H9 (cell line): ENCODE measurements around the gene HLA-DOB. TPM values are rescaled to one million over a fixed set of nuclear protein-coding genes. Genes with fewer than 3 reads are reported as not detected.

Source experiments
- DNase-seq: peaks from one replicate; pipeline ENCODE4 v3.0.0-alpha.2; 2017
- H2AFZ ChIP-seq: one replicate; pipeline ENCODE4 v1.6.1; 2013; ENCODE audit warnings: mild to moderate bottlenecking, low read length, control low read depth, moderate library complexity
- H2AK5ac ChIP-seq: 2 replicates; pipeline ENCODE4 v1.6.1; 2013; ENCODE audit warnings: low read length, control low read depth, mixed read lengths; ENCODE audit not compliant: insufficient read length
- H2BK120ac ChIP-seq: one replicate; pipeline ENCODE4 v1.6.1; 2013; ENCODE audit warnings: low read depth, mild to moderate bottlenecking, low read length, control low read depth, inconsistent platforms; ENCODE audit not compliant: poor library complexity, severe bottlenecking
- H2BK12ac ChIP-seq: 2 replicates; pipeline ENCODE4 v1.6.1; 2013; ENCODE audit warnings: low read length, control low read depth, mixed read lengths, low read depth; ENCODE audit not compliant: insufficient read length
- H2BK15ac ChIP-seq: 2 replicates; pipeline ENCODE4 v1.6.1; 2013; ENCODE audit warnings: low read depth, low read length, control low read depth
- H2BK20ac ChIP-seq: one replicate; pipeline ENCODE4 v1.6.1; 2013; ENCODE audit warnings: low read depth, mild to moderate bottlenecking, low read length, control low read depth, inconsistent platforms; ENCODE audit not compliant: poor library complexity, severe bottlenecking
- H2BK5ac ChIP-seq: 2 replicates; pipeline ENCODE4 v1.6.1; 2013; ENCODE audit warnings: low read length, control low read depth, mixed read lengths; ENCODE audit not compliant: insufficient read length
- H3K14ac ChIP-seq: 2 replicates; pipeline ENCODE4 v1.6.1; 2013; ENCODE audit warnings: low read length, control low read depth; ENCODE audit not compliant: insufficient read depth
- H3K18ac ChIP-seq: 2 replicates; pipeline ENCODE4 v1.6.1; 2013; ENCODE audit warnings: low read depth, mild to moderate bottlenecking, mixed read lengths, low read length, control low read depth; ENCODE audit not compliant: insufficient read length
- H3K23ac ChIP-seq: 2 replicates; pipeline ENCODE4 v1.6.1; 2013; ENCODE audit warnings: low read length, control low read depth, mixed read lengths, low read depth; ENCODE audit not compliant: insufficient read length
- H3K23me2 ChIP-seq: 2 replicates; pipeline ENCODE4 v1.6.1; 2013; ENCODE audit warnings: low read depth, mild to moderate bottlenecking, mixed read lengths, low read length, control low read depth; ENCODE audit not compliant: insufficient read length, poor library complexity, severe bottlenecking
- H3K27ac ChIP-seq: 2 replicates; pipeline ENCODE4 v1.5.1; 2013; ENCODE audit warnings: low read length, control low read depth, mixed read lengths, low read depth; ENCODE audit not compliant: insufficient read length
- H3K27me3 ChIP-seq: 2 replicates; pipeline ENCODE4 v1.6.1; 2013; ENCODE audit warnings: low read length, control low read depth, inconsistent platforms; ENCODE audit not compliant: insufficient read depth
- H3K4ac ChIP-seq: 2 replicates; pipeline ENCODE4 v1.6.1; 2013; ENCODE audit warnings: low read depth, mild to moderate bottlenecking, control low read depth, inconsistent platforms, low read length, moderate library complexity
- H3K4me1 ChIP-seq: 2 replicates; pipeline ENCODE4 v1.6.1; 2013; ENCODE audit warnings: low read length, control low read depth, inconsistent platforms; ENCODE audit not compliant: insufficient read depth
- H3K4me2 ChIP-seq: 2 replicates; pipeline ENCODE4 v1.6.1; 2013; ENCODE audit warnings: low read length, control low read depth, mixed read lengths; ENCODE audit not compliant: insufficient read length, insufficient read depth
- H3K56ac ChIP-seq: 2 replicates; pipeline ENCODE4 v1.6.1; 2013; ENCODE audit warnings: low read depth, mild to moderate bottlenecking, mixed read lengths, low read length, control low read depth; ENCODE audit not compliant: insufficient read length
- H3K79me1 ChIP-seq: 2 replicates; pipeline ENCODE4 v1.6.1; 2013; ENCODE audit warnings: low read depth, mild to moderate bottlenecking, moderate library complexity, low read length, control low read depth, inconsistent platforms; ENCODE audit not compliant: insufficient read depth, poor library complexity, severe bottlenecking
- H3K79me2 ChIP-seq: 2 replicates; pipeline ENCODE4 v1.6.1; 2013; ENCODE audit warnings: low read length, control low read depth, inconsistent platforms; ENCODE audit not compliant: insufficient read depth
- H3K9ac ChIP-seq: 2 replicates; pipeline ENCODE4 v1.6.1; 2013; ENCODE audit warnings: low read length, control low read depth, mixed read lengths; ENCODE audit not compliant: insufficient read length; ENCODE audit errors: extremely low read depth
- H3K9me3 ChIP-seq: one replicate; pipeline ENCODE4 v1.6.1; 2013; ENCODE audit warnings: low read depth, low read length, inconsistent platforms; ENCODE audit not compliant: control insufficient read depth
- H3T11ph ChIP-seq: one replicate; pipeline ENCODE4 v1.6.1; 2013; ENCODE audit warnings: mild to moderate bottlenecking, low read length, control low read depth, inconsistent platforms
- H4K20me1 ChIP-seq: one replicate; pipeline ENCODE4 v1.6.1; 2013; ENCODE audit not compliant: control insufficient read depth, insufficient read length, insufficient read depth
- H4K5ac ChIP-seq: 2 replicates; pipeline ENCODE4 v1.6.1; 2013; ENCODE audit warnings: low read depth, mild to moderate bottlenecking, mixed read lengths, low read length, control low read depth; ENCODE audit not compliant: insufficient read length
- H4K8ac ChIP-seq: replicated peaks from 2 replicates; pipeline ENCODE4 v1.6.1; 2013; ENCODE audit warnings: low read length, control low read depth, mixed read lengths, low read depth; ENCODE audit not compliant: insufficient read length
- H4K91ac ChIP-seq: 2 replicates; pipeline ENCODE4 v1.6.1; 2013; ENCODE audit warnings: low read depth, mild to moderate bottlenecking, moderate library complexity, mixed read lengths, low read length, control low read depth; ENCODE audit not compliant: insufficient read length
- H3K27ac Mint-ChIP-seq, 3 experiments: 2 replicates in 2 of 3; 3 replicates in 1 of 3; pipeline ENCODE4 v1.8.0; 2020 to 2021; ENCODE audit warnings: mixed read lengths in 3 of 3, mild to moderate bottlenecking in 1 of 3, moderate library complexity in 1 of 3
- H3K27me3 Mint-ChIP-seq: 2 replicates; pipeline ENCODE4 v1.8.0; 2021; ENCODE audit warnings: low read depth, mild to moderate bottlenecking, moderate library complexity, mixed read lengths
- H3K36me3 Mint-ChIP-seq, 3 experiments: 2 replicates in 2 of 3; 3 replicates in 1 of 3; pipeline ENCODE4 v1.8.0; 2020 to 2021; ENCODE audit warnings: low read depth in 3 of 3, mixed read lengths in 3 of 3; ENCODE audit not compliant: insufficient read depth in 1 of 3
- H3K4me1 Mint-ChIP-seq, 2 experiments: 2 replicates each; pipeline ENCODE4 v1.8.0; 2020; ENCODE audit warnings: mixed read lengths in 2 of 2
- H3K4me3 Mint-ChIP-seq, 2 experiments: 2 replicates in 1 of 2; 3 replicates in 1 of 2; pipeline ENCODE4 v1.8.0; 2020 to 2021; ENCODE audit warnings: mild to moderate bottlenecking in 2 of 2, mixed read lengths in 2 of 2, moderate library complexity in 1 of 2
- H3K9me3 Mint-ChIP-seq, 2 experiments: 2 replicates in 1 of 2; 3 replicates in 1 of 2; pipeline ENCODE4 v1.8.0; 2020; ENCODE audit warnings: mild to moderate bottlenecking in 2 of 2, mixed read lengths in 2 of 2, moderate library complexity in 1 of 2
- CTCF ChIP-seq: fragments of 200-600 bp; sonication (generic); conservative IDR thresholded peaks from 3 replicates; pipeline ENCODE4 v1.8.0; 2021; ENCODE audit warnings: antibody characterized with exemption, mild to moderate bottlenecking
- WGBS: extraction: QIAGEN DNeasy Blood & Tissue Kit; methylation state at CpG from one replicate; pipeline ENCODE4 v1.1.7; 2013; ENCODE audit warnings: missing lambda C conversion rate, low lambda C conversion rate, mixed read lengths; ENCODE audit not compliant: insufficient read length; ENCODE audit errors: extremely low coverage; 5-methylcytosine and 5-hydroxymethylcytosine counted together
- total RNA-seq: library from RNA; stranded (reverse); gene quantifications from 2 replicates; pipeline ENCODE4 v1.2.1, GENCODE V29; 2021

The HLA-DOB gene
- total RNA-seq, 1 experiment from 2014 or later = 0.20 TPM

DNA sequence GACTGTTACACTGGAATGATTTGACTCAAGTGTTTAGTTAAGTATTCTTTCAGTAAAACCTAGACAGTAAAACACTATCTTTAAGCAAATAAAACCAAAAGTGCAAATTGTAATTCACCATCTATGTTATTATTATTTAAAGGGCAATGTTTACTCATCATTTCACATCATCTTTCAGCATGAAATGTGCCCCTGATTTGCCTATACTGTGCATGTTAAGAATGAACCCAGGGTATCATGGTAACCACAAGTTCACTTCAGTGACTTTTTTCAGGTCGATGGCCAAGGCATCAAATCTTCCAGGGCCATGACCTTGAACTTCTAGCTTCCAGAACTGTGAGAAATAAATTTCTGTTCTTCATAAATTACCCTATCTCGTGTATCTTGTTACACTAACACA lies 2.1 kb upstream of the HLA-DOB start:
- no peak overlapping the region for H2BK15ac ChIP-seq
- no peak overlapping the region for H3K4ac ChIP-seq
- no peaks in the 10 kb centered on the region for H3K9me3 ChIP-seq
- no peak overlapping the region for H3K27ac ChIP-seq
- no CpG with 5 or more reads among the region's 2 CpGs for WGBS
- H2BK120ac ChIP-seq = no peak overlapping the region
- no peak for TF ChIP-seq CTCF
- H3K4me2 ChIP-seq = no peak overlapping the region
- H3K23me2 ChIP-seq = no peaks in the 10 kb centered on the region
- Mint-ChIP-seq H3K4me3 (no peak overlapping the region), H3K4me1 (peaks cover 0 to 9% of the 10 kb centered on the region in 2 experiments; a peak in 2 of 4 replicates), H3K36me3 (no peaks in the 10 kb centered on the region), H3K9me3 (no peaks in the 10 kb centered on the region), H3K27me3 (peaks cover 14% of the 10 kb centered on the region), H3K27ac (no peak overlapping the region)
- no peak overlapping the region for H4K5ac ChIP-seq
- no peak overlapping the region for H3T11ph ChIP-seq
- H3K27me3 ChIP-seq = no peaks in the 10 kb centered on the region
- no peaks in the 10 kb centered on the region for H4K20me1 ChIP-seq
- H3K9ac ChIP-seq = no peak overlapping the region
- H4K8ac ChIP-seq = no peak overlapping the region
- H2AFZ ChIP-seq = no peak overlapping the region
- H2BK12ac ChIP-seq = no peak overlapping the region
- no peak overlapping the region for H3K23ac ChIP-seq
- H3K14ac ChIP-seq = no peak overlapping the region
- no peak overlapping the region for H4K91ac ChIP-seq
- no peak overlapping the region for H3K56ac ChIP-seq
- H2BK5ac ChIP-seq = no peak overlapping the region
- H3K79me2 ChIP-seq = no peaks in the 10 kb centered on the region
- DNase-seq = no peak
- no peak overlapping the region for H3K18ac ChIP-seq
- no peaks in the 10 kb centered on the region for H3K4me1 ChIP-seq
- no peak overlapping the region for H2AK5ac ChIP-seq
- no peaks in the 10 kb centered on the region for H3K79me1 ChIP-seq
- H2BK20ac ChIP-seq = no peak overlapping the region
